ENCODE measurements around the gene RAB25. TPM values are rescaled to one million over a fixed set of nuclear protein-coding genes. Genes with fewer than 3 reads are reported as not detected.
A peak's percentile ranks its signal among the peaks of the same experiment; 100 is the strongest.

RAB25 gene
- total and polyA plus RNA-seq, 4 donors: 0.67 to 2.0 (median 0.92) TPM

DNA sequence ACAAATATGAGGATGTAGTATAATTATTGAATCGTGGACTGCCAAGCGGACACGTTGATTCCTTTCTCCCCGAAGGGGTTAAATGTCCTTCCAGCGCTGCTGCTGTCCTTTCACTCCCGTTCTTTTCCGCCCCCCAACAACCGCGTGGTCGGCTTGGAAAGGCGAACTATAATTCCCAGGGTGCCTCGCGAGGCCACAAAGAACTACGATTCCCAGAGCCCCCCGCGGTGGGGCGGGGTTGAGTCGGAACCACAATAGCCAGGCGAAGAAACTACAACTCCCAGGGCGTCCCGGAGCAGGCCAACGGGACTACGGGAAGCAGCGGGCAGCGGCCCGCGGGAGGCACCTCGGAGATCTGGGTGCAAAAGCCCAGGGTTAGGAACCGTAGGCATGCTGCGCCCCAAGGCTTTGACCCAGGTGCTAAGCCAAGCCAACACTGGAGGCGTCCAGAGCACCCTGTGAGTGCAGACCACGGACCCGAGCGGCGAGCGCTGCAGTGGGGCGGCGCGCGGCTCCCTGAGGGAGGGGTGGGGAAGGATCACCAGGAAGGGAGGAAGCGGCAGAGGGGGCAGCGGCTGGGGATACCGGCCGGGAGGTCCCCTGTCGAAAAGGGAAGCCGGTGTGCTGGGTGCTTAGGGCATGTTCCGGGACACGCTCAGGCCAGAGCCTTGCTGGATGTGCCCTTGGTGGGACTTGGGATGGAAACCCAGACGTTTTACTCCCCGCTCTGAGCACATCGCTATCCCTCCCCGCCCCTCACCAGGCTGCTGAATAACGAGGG is 6.3 kb upstream of the RAB25 start, which contains the start of gene LAMTOR2 (continued):
- TF ChIP-seq HNF4A (conservative IDR thresholded peaks at IDR 0.05): peak in 1 of 2 donors; percentile 47
- TF ChIP-seq, protein P1, sequence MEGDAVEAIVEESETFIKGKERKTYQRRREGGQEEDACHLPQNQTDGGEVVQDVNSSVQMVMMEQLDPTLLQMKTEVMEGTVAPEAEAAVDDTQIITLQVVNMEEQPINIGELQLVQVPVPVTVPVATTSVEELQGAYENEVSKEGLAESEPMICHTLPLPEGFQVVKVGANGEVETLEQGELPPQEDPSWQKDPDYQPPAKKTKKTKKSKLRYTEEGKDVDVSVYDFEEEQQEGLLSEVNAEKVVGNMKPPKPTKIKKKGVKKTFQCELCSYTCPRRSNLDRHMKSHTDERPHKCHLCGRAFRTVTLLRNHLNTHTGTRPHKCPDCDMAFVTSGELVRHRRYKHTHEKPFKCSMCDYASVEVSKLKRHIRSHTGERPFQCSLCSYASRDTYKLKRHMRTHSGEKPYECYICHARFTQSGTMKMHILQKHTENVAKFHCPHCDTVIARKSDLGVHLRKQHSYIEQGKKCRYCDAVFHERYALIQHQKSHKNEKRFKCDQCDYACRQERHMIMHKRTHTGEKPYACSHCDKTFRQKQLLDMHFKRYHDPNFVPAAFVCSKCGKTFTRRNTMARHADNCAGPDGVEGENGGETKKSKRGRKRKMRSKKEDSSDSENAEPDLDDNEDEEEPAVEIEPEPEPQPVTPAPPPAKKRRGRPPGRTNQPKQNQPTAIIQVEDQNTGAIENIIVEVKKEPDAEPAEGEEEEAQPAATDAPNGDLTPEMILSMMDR (IDR thresholded peaks at IDR 0.05; ENCODE audit: low read depth, low read length, missing input control): no peak
- TF ChIP-seq TAF1 (conservative IDR thresholded peaks at IDR 0.05): no peak
- TF ChIP-seq FOXA1 (IDR thresholded peaks at IDR 0.05): peak; percentile 32
- TF ChIP-seq RAD21 (IDR thresholded peaks at IDR 0.05): peak; percentile 27 to 42
- TF ChIP-seq NR2F2 (IDR thresholded peaks at IDR 0.05): peak; percentile 61
- TF ChIP-seq JUND (IDR thresholded peaks at IDR 0.05): no peak
- TF ChIP-seq YY1 (IDR thresholded peaks at IDR 0.05): peak; percentile 90
- TF ChIP-seq RXRA (IDR thresholded peaks at IDR 0.05): peak in 1 of 2 donors; percentile 34

DNA sequence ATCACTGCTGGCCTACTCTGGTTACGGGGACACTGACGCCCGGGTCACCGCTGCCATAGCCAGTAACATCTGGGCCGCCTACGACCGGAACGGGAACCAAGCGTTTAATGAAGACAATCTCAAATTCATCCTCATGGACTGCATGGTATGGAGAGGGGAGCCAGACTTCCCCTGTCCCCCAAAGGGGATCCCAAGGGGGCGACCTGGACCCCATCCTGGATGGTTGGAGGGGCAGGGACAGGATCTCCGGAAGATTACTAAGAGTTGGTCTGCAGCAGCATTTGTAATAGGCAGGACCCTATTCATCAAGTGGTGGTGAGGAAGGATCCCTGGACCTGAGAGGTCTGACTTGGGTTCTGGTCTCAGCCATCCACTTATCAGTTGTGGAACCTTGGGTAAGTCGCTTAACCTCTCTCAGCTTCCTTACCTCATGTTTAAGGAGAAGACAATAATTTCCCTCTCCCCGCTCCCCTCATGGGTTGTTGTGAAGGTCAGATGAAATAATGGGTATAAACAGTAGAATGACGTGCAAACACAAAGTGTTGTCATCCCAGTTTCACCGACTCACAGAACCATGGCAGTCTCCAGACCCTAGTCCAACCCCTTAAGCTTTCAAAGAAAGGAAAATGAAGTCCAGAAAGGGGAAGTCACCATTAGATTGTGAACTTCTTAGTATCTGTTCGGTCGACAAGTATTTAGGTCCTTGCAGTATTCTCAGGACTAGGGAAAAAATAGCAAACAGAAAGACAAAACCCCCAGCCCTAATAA is 5.5 kb upstream of the RAB25 start:
- WGBS: 25% methylated on average over 17 of the region's 17 CpGs
- peaks cover 0 to 22% (median 13%) of the 10 kb centered on the region in 4 donors for H3K4me1 ChIP-seq (ENCODE audit: control insufficient read depth in 4 of 4, insufficient read depth in 4 of 4, low read length in 3 of 4)
- TF ChIP-seq HNF4G (IDR thresholded peaks at IDR 0.05) (no peak), NR2F2 (IDR thresholded peaks at IDR 0.05) (no peak), TAF1 (conservative IDR thresholded peaks at IDR 0.05) (no peak), JUND (IDR thresholded peaks at IDR 0.05) (no peak), YY1 (IDR thresholded peaks at IDR 0.05) (no peak), HNF4A (conservative IDR thresholded peaks at IDR 0.05) (no peak), FOXA2 (IDR thresholded peaks at IDR 0.05) (no peak), FOXA1 (IDR thresholded peaks at IDR 0.05) (no peak), RAD21 (IDR thresholded peaks at IDR 0.05) (no peak), GABPA (IDR thresholded peaks at IDR 0.05 in 1 of 2, conservative IDR thresholded peaks at IDR 0.05 in 1 of 2) (no peak)
- TF ChIP-seq, protein P2, sequence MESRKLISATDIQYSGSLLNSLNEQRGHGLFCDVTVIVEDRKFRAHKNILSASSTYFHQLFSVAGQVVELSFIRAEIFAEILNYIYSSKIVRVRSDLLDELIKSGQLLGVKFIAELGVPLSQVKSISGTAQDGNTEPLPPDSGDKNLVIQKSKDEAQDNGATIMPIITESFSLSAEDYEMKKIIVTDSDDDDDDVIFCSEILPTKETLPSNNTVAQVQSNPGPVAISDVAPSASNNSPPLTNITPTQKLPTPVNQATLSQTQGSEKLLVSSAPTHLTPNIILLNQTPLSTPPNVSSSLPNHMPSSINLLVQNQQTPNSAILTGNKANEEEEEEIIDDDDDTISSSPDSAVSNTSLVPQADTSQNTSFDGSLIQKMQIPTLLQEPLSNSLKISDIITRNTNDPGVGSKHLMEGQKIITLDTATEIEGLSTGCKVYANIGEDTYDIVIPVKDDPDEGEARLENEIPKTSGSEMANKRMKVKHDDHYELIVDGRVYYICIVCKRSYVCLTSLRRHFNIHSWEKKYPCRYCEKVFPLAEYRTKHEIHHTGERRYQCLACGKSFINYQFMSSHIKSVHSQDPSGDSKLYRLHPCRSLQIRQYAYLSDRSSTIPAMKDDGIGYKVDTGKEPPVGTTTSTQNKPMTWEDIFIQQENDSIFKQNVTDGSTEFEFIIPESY (IDR thresholded peaks at IDR 0.05): no peak
- TF ChIP-seq, protein P3, sequence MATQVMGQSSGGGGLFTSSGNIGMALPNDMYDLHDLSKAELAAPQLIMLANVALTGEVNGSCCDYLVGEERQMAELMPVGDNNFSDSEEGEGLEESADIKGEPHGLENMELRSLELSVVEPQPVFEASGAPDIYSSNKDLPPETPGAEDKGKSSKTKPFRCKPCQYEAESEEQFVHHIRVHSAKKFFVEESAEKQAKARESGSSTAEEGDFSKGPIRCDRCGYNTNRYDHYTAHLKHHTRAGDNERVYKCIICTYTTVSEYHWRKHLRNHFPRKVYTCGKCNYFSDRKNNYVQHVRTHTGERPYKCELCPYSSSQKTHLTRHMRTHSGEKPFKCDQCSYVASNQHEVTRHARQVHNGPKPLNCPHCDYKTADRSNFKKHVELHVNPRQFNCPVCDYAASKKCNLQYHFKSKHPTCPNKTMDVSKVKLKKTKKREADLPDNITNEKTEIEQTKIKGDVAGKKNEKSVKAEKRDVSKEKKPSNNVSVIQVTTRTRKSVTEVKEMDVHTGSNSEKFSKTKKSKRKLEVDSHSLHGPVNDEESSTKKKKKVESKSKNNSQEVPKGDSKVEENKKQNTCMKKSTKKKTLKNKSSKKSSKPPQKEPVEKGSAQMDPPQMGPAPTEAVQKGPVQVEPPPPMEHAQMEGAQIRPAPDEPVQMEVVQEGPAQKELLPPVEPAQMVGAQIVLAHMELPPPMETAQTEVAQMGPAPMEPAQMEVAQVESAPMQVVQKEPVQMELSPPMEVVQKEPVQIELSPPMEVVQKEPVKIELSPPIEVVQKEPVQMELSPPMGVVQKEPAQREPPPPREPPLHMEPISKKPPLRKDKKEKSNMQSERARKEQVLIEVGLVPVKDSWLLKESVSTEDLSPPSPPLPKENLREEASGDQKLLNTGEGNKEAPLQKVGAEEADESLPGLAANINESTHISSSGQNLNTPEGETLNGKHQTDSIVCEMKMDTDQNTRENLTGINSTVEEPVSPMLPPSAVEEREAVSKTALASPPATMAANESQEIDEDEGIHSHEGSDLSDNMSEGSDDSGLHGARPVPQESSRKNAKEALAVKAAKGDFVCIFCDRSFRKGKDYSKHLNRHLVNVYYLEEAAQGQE (IDR thresholded peaks at IDR 0.05): no peak
- H3K27ac ChIP-seq (ENCODE audit: low read depth in 1 of 2, low read length in 2 of 2): peak overlapping the region; percentile 94
- no peaks in the 10 kb centered on the region for H3K9me3 ChIP-seq (ENCODE audit: control insufficient read depth in 4 of 4, low read length in 3 of 4)
- H3K36me3 ChIP-seq (ENCODE audit: control insufficient read depth in 4 of 4, insufficient read depth in 3 of 4, low read depth in 1 of 4, low read length in 3 of 4): peaks cover 0 to 8% (median 5%) of the 10 kb centered on the region in 4 donors
- peak overlapping the region; percentile 56 to 94 (median 94) for H3K4me3 ChIP-seq (ENCODE audit: low read depth in 1 of 3, low read length in 3 of 3)
- peak overlapping the region; percentile 63 to 74 for H3K9ac ChIP-seq (ENCODE audit: low read depth in 1 of 2, low read length in 2 of 2)
- no peak for DNase-seq (ENCODE audit: low spot score)
- H3K27me3 ChIP-seq (ENCODE audit: control insufficient read depth in 4 of 4, insufficient read depth in 4 of 4, low read length in 3 of 4): no peaks in the 10 kb centered on the region
